ENCODE results near the gene STXBP6.

GRCh38 chr14:24954037-24954699 is 95.8 kb downstream of the STXBP6 start:
- no peak for TF ChIP-seq EP300 (IDR thresholded peaks at IDR 0.05)
- no peak for TF ChIP-seq CTCF (IDR thresholded peaks at IDR 0.05)
- no peak for TF ChIP-seq POLR2AphosphoS5 (IDR thresholded peaks at IDR 0.05)
